ENCODE measurements around the gene MS4A10.
"Not testable (repeated sequence)": the region's sequence is repeated elsewhere in the genome, so short reads cannot be mapped to it uniquely, and the experiment has no call there.

MS4A10 gene

DNA sequence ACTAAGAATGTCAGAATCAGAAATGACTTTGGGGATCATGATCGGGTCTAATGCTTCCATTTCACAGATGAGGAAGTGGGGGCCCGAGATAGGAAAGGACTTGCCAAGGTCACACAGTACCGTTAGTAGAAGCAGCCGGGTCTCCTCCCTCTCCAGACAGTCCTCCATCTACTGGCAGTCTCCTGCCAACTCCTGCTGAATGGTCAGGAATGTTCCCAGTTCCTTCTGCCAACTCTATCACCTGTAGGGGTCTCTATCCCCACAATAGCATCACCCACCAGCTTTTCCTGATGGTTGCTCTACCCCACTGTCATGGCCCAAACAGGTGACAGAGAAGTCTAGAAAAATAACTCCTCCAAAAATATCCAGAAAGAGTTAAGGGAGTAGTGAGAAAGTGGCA lies 32.9 kb downstream of the MS4A10 start:
- no peaks in the 10 kb centered on the region for H3K27me3 ChIP-seq
- H3K4me1 ChIP-seq: no peaks in the 10 kb centered on the region
- TF ChIP-seq CTCF (IDR thresholded peaks at IDR 0.05; ENCODE audit: low read depth, low read length): no peak
- H3K4me3 ChIP-seq (ENCODE audit: low read depth, low read length): no peak overlapping the region
- no peaks in the 10 kb centered on the region for H3K9me3 ChIP-seq
- H3K36me3 ChIP-seq: no peaks in the 10 kb centered on the region
- no peak for DNase-seq

- no peak for DNase-seq
- H3K9me3 ChIP-seq: no peaks in the 10 kb centered on the region
- no peaks in the 10 kb centered on the region for H3K36me3 ChIP-seq
- no peaks in the 10 kb centered on the region for H3K27me3 ChIP-seq
- no peak for TF ChIP-seq CTCF (IDR thresholded peaks at IDR 0.05; ENCODE audit: low read depth, low read length)
- H3K4me3 ChIP-seq (ENCODE audit: low read depth, low read length): no peak overlapping the region
- H3K4me1 ChIP-seq: no peaks in the 10 kb centered on the region
These were observed 36.9 kb downstream of the MS4A10 start for GRCh38 chr11:60821827-60822599.

DNA sequence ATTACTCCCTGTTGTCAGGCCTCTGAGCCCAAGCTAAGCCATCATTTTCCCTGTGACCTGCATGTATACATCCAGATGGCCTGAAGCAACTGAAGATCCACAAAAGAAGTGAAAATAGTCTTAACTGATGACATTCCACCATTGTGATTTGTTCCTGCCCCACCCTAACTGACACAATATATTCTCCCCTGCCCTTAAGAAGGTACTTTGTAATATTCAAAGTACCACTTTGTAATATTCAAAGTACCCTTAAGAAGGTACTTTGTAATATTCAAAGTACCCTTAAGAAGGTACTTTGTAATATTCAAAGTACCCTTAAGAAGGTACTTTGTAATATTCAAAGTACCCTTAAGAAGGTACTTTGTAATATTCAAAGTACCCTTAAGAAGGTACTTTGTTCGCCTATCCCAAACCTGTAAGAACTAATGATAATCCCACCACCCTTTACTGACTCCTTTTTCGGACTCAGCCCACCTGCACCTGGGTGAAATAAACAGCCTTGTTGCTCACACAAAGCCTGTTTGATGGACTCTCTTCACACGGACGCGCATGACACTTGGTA lies 38.7 kb downstream of the MS4A10 start:
- not testable (repeated sequence) for H3K27me3 ChIP-seq; DNase-seq; H3K36me3 ChIP-seq; H3K9me3 ChIP-seq; H3K4me3 ChIP-seq (ENCODE audit: low read depth, low read length); H3K4me1 ChIP-seq

- Histone ChIP-seq H3K4me3 (ENCODE audit: low read depth, low read length) (no peak overlapping the region), H3K9me3 (no peaks in the 10 kb centered on the region), H3K36me3 (no peaks in the 10 kb centered on the region), H3K4me1 (no peaks in the 10 kb centered on the region), H3K27me3 (no peaks in the 10 kb centered on the region)
- DNase-seq: no peak
- no peak for TF ChIP-seq CTCF (IDR thresholded peaks at IDR 0.05; ENCODE audit: low read depth, low read length)
These were observed 40.0 kb downstream of the MS4A10 start for GRCh38 chr11:60825118-60825517.

GRCh38 chr11:60825790-60826189 lies 40.7 kb downstream of the MS4A10 start:
- H3K9me3 ChIP-seq: no peaks in the 10 kb centered on the region
- TF ChIP-seq CTCF (IDR thresholded peaks at IDR 0.05; ENCODE audit: low read depth, low read length): no peak
- no peaks in the 10 kb centered on the region for H3K4me1 ChIP-seq
- no peak for DNase-seq
- H3K36me3 ChIP-seq: no peaks in the 10 kb centered on the region
- no peaks in the 10 kb centered on the region for H3K27me3 ChIP-seq
- no peak overlapping the region for H3K4me3 ChIP-seq (ENCODE audit: low read depth, low read length)

- Histone ChIP-seq H3K4me3 (ENCODE audit: low read depth, low read length) (no peak overlapping the region), H3K36me3 (no peaks in the 10 kb centered on the region), H3K27me3 (no peaks in the 10 kb centered on the region), H3K4me1 (no peaks in the 10 kb centered on the region), H3K9me3 (no peaks in the 10 kb centered on the region)
- DNase-seq: no peak
- TF ChIP-seq CTCF (IDR thresholded peaks at IDR 0.05; ENCODE audit: low read depth, low read length): no peak
These were observed 45.5 kb downstream of the MS4A10 start for GRCh38 chr11:60830478-60831142.

Data from BE2C (cell line).